GM19468 (cell line): ENCODE results near the gene HSBP1L1.

Source experiments
- ATAC-seq: cut with Tn5 transposase; IDR thresholded peaks from one replicate; pipeline ENCODE4 v1.9.1; 2021; ENCODE audit warnings: mild to moderate bottlenecking, moderate library complexity, moderate number of reproducible peaks; ENCODE audit not compliant: unreplicated experiment; ENCODE audit errors: extremely low read depth

HSBP1L1 gene

GRCh38 chr18:79942786-79943607 lies 21.4 kb upstream of the HSBP1L1 start:
- no peak for ATAC-seq

GRCh38 chr18:79943608-79944125 lies 20.8 kb upstream of the HSBP1L1 start:
- ATAC-seq = no peak

GRCh38 chr18:79944126-79944731 lies 20.2 kb upstream of the HSBP1L1 start:
- ATAC-seq = no peak

- ATAC-seq = no peak
Measured at GRCh38 chr18:79944746-79945117, 19.7 kb upstream of the HSBP1L1 start.

GRCh38 chr18:79945118-79946042 lies 19.1 kb upstream of the HSBP1L1 start:
- ATAC-seq = no peak

- ATAC-seq = no peak
Measured at GRCh38 chr18:79947054-79947755, 17.2 kb upstream of the HSBP1L1 start.

GRCh38 chr18:79947881-79948610 lies 16.4 kb upstream of the HSBP1L1 start:
- ATAC-seq = no peak

GRCh38 chr18:79948719-79949411 lies 15.6 kb upstream of the HSBP1L1 start:
- no peak for ATAC-seq

- no peak for ATAC-seq
Measured at GRCh38 chr18:79949697-79950487, 14.6 kb upstream of the HSBP1L1 start.

GRCh38 chr18:79950515-79951341 lies 13.7 kb upstream of the HSBP1L1 start:
- ATAC-seq = peak; percentile 15

GRCh38 chr18:79951545-79952455 lies 12.6 kb upstream of the HSBP1L1 start, which contains the start of gene SLC66A2:
SLC66A2 (minus strand) TSS chr18:79951653; CDS start chr18:79950926, 727 bp downstream.
- peak; percentile 65 for ATAC-seq

- no peak for ATAC-seq
Measured at GRCh38 chr18:79952456-79952995, 11.9 kb upstream of the HSBP1L1 start.

GRCh38 chr18:79952996-79953559 lies 11.4 kb upstream of the HSBP1L1 start:
- no peak for ATAC-seq

- ATAC-seq = no peak
Measured at GRCh38 chr18:79953971-79954651, 10.3 kb upstream of the HSBP1L1 start.

GRCh38 chr18:79954791-79955190 lies 9.7 kb upstream of the HSBP1L1 start:
- no peak for ATAC-seq
